Osteocyte (in vitro differentiated cells): ENCODE measurements around the gene ABCC2. TPM values are rescaled to one million over a fixed set of nuclear protein-coding genes. Genes with fewer than 3 reads are reported as not detected.

Experiments used
- DNase-seq: peaks from one replicate; pipeline ENCODE4 v3.0.0; 2021; ENCODE audit warnings: mixed read lengths; ENCODE audit not compliant: unreplicated experiment; ENCODE audit errors: extremely low spot score
- H3K27ac Mint-ChIP-seq: one replicate; pipeline ENCODE4 v1.8.0; 2021; ENCODE audit warnings: mild to moderate bottlenecking, mixed read lengths; ENCODE audit not compliant: unreplicated experiment
- H3K27me3 Mint-ChIP-seq: one replicate; pipeline ENCODE4 v1.8.0; 2021; ENCODE audit warnings: mixed read lengths; ENCODE audit not compliant: unreplicated experiment
- H3K36me3 Mint-ChIP-seq: one replicate; pipeline ENCODE4 v1.8.0; 2021; ENCODE audit warnings: mixed read lengths; ENCODE audit not compliant: unreplicated experiment
- H3K4me1 Mint-ChIP-seq: one replicate; pipeline ENCODE4 v1.8.0; 2021; ENCODE audit warnings: mixed read lengths; ENCODE audit not compliant: unreplicated experiment
- H3K4me3 Mint-ChIP-seq: one replicate; pipeline ENCODE4 v1.8.0; 2021; ENCODE audit warnings: mild to moderate bottlenecking, moderate library complexity, mixed read lengths; ENCODE audit not compliant: unreplicated experiment
- H3K9me3 Mint-ChIP-seq: one replicate; pipeline ENCODE4 v1.8.0; 2021; ENCODE audit warnings: mixed read lengths; ENCODE audit not compliant: unreplicated experiment
- CTCF ChIP-seq: fragments of 200-600 bp; sonication (generic); IDR thresholded peaks from 2 replicates; pipeline ENCODE4 v1.5.0; 2021; ENCODE audit warnings: antibody characterized with exemption, mild to moderate bottlenecking, moderate library complexity
- total RNA-seq: library from RNA; stranded (reverse); gene quantifications from 2 replicates; pipeline ENCODE4 v1.2.1, GENCODE V29; 2021

Gene ABCC2
- total RNA-seq, 1 donor from 2014 or later, result 0.24 TPM

DNA sequence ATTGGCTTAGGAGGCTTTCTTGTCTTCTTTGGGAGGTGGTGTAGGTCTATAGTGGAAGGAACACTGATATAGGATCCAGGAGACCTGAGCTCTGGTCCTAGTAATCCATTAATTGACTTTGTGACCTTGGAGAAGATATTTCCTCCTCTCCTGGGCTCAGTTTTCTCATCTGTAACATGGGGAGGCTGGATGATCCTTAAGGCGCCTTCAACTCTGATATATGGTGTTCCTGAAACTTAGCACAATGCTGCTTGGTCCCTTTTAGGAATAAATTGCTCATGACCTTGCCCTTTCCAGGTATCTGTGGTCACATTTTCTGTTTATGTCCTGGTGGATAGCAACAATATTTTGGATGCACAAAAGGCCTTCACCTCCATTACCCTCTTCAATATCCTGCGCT lies 25.3 kb downstream of the ABCC2 start:
- Mint-ChIP-seq H3K9me3 (no peaks in the 10 kb centered on the region), H3K27me3 (no peaks in the 10 kb centered on the region), H3K36me3 (peaks cover 7% of the 10 kb centered on the region), H3K4me1 (no peaks in the 10 kb centered on the region), H3K27ac (no peak overlapping the region), H3K4me3 (no peak overlapping the region)
- TF ChIP-seq CTCF, result no peak
- no peak for DNase-seq

- Mint-ChIP-seq H3K36me3 (peaks cover 7% of the 10 kb centered on the region), H3K27ac (no peak overlapping the region), H3K4me3 (no peak overlapping the region), H3K4me1 (no peaks in the 10 kb centered on the region), H3K9me3 (no peaks in the 10 kb centered on the region), H3K27me3 (no peaks in the 10 kb centered on the region)
- no peak for DNase-seq
- no peak for TF ChIP-seq CTCF
These were observed 25.8 kb downstream of the ABCC2 start for GRCh38 chr10:99808270-99808669.

- H3K9me3 Mint-ChIP-seq, result no peaks in the 10 kb centered on the region
- H3K27ac Mint-ChIP-seq, result no peak overlapping the region
- no peaks in the 10 kb centered on the region for H3K4me1 Mint-ChIP-seq
- TF ChIP-seq CTCF, result no peak
- no peak overlapping the region for H3K4me3 Mint-ChIP-seq
- no peaks in the 10 kb centered on the region for H3K27me3 Mint-ChIP-seq
- H3K36me3 Mint-ChIP-seq, result peaks cover 7% of the 10 kb centered on the region
- DNase-seq, result no peak
These were observed 27.0 kb downstream of the ABCC2 start for GRCh38 chr10:99809481-99809880.

DNA sequence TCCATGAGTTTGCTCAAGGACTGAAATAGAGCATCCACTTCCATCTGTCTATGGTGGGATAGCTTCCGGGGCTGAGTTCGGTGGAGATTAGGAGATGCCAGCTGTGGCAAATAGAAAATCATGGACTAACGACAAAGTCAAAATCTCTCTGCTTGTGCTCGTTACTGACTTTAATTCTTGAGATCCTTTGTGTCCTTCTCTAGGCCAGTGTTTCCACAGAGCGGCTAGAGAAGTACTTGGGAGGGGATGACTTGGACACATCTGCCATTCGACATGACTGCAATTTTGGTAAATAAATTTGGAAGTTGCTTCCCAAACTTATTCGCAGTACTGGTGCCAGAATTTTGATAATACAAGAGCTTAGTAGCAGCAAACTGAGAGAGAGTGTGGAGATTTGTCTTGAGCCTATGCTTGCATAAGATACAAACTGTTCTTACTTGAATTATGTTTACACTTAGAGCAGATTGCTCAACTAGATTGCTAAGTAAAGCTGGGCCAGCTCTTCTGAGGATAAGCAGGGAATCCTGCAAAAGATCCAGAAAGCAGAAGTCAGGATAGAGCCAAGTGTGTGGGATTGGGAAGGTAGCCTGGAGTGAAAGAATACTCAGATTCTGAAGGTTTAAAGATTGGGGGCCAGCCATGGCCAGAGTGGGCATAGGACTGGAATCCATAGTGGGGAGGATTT lies 27.6 kb downstream of the ABCC2 start:
- Mint-ChIP-seq H3K9me3 (no peaks in the 10 kb centered on the region), H3K27me3 (no peaks in the 10 kb centered on the region), H3K27ac (no peak overlapping the region), H3K4me3 (no peak overlapping the region), H3K4me1 (no peaks in the 10 kb centered on the region), H3K36me3 (peaks cover 2% of the 10 kb centered on the region)
- TF ChIP-seq CTCF, result no peak
- DNase-seq, result no peak

DNA sequence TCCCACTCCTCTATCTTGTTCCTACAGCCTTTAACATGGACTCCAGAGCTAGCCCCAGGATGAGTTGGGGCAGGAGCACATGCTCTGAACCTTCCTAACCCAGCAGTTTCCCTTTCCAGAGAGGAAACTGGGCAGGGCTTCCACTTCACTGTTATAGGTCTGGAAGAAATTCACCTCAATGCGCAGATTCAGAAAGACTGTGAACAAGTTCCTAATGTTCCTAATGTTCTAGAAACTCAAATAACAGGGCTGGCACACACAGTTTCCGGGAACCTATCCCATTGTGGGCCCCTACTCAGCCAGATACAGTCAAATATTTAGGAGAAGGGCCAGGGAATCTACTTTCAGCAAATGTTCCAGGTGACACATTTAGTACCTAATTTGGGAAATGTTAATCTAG lies 29.7 kb downstream of the ABCC2 start:
- TF ChIP-seq CTCF, result no peak
- no peak overlapping the region for H3K4me3 Mint-ChIP-seq
- H3K9me3 Mint-ChIP-seq, result no peaks in the 10 kb centered on the region
- no peaks in the 10 kb centered on the region for H3K27me3 Mint-ChIP-seq
- H3K36me3 Mint-ChIP-seq, result no peaks in the 10 kb centered on the region
- H3K27ac Mint-ChIP-seq, result no peak overlapping the region
- no peak for DNase-seq
- no peaks in the 10 kb centered on the region for H3K4me1 Mint-ChIP-seq
